ENCODE results near the gene YWHAQ.

Gene YWHAQ

DNA sequence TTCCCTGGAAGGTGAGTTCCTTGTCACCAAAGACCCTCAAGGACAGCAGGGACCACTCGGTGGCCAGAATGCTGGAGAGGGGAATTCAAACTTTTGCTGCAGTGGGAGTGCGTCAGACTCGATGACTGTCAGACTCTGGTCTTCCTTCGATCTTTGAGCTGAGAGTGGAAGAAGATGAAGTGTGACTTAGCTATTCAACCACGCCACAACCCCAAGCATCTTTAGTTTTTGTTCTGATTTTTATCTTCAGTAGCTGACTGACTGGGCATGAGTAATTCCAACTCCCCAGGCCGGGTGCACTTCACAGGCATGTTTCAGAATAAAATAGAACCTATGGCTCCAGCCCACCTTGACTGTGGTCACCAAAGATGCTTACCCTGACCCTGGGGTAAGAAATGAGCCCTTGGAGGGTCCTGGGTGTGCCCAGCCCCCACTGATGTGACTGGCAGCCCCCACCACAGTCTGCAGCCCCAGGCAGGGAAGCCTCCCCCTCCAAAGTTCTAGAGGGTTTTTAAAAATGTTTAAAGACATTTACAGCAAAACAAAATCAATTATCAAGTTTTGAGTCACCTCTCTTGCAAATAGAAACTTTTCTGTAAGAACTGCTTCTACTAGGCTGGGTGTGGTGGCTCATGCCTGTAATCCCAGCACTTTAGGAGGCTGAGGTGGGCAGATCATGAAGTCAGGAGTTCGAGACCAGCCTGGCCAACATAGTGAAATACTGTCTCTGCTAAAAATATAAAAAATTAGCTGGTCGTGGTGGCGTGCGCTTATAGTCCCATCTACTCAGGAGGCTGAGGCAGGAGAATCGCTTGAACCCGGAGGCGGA is 24.9 kb upstream of the YWHAQ start:
- no peak for TF ChIP-seq ZFX (IDR thresholded peaks at IDR 0.05)
- TF ChIP-seq, protein P1, sequence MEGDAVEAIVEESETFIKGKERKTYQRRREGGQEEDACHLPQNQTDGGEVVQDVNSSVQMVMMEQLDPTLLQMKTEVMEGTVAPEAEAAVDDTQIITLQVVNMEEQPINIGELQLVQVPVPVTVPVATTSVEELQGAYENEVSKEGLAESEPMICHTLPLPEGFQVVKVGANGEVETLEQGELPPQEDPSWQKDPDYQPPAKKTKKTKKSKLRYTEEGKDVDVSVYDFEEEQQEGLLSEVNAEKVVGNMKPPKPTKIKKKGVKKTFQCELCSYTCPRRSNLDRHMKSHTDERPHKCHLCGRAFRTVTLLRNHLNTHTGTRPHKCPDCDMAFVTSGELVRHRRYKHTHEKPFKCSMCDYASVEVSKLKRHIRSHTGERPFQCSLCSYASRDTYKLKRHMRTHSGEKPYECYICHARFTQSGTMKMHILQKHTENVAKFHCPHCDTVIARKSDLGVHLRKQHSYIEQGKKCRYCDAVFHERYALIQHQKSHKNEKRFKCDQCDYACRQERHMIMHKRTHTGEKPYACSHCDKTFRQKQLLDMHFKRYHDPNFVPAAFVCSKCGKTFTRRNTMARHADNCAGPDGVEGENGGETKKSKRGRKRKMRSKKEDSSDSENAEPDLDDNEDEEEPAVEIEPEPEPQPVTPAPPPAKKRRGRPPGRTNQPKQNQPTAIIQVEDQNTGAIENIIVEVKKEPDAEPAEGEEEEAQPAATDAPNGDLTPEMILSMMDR (conservative IDR thresholded peaks at IDR 0.05): no peak
- H3K27ac ChIP-seq: no peak overlapping the region

DNA sequence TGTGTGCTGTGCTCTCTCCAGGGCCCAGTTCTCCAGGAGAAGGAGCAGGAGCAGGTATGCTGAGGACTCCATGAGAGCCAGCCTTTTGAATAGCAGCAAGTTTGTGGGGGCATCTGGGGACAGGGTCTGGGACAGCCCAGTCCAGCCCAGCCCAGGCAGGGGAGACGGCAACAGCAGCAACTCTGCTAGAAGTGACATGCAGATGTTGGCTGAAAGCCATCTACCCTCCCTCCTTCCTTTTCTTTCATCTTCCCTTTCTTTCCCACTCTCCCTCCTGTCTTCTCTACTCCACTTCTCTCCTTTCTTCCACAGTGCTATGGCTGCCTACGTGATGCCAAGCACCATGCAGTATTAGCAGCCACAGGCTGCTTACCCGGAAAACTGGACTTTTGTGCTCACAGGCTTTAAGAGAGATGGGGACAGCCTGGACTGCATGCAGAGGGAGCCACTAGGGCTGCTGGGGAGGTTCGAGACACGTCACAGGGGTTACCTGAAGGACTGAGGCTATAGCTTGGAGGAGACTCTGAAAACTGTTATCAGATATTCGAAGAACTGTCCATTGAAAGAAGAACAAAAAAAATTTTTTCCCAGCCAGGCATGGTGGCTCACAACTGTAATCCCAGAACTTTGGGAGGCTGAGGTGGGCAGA is 23.8 kb upstream of the YWHAQ start:
- TF ChIP-seq ZFX (IDR thresholded peaks at IDR 0.05): no peak
- TF ChIP-seq, protein P1 (conservative IDR thresholded peaks at IDR 0.05): no peak
- no peak overlapping the region for H3K27ac ChIP-seq

DNA sequence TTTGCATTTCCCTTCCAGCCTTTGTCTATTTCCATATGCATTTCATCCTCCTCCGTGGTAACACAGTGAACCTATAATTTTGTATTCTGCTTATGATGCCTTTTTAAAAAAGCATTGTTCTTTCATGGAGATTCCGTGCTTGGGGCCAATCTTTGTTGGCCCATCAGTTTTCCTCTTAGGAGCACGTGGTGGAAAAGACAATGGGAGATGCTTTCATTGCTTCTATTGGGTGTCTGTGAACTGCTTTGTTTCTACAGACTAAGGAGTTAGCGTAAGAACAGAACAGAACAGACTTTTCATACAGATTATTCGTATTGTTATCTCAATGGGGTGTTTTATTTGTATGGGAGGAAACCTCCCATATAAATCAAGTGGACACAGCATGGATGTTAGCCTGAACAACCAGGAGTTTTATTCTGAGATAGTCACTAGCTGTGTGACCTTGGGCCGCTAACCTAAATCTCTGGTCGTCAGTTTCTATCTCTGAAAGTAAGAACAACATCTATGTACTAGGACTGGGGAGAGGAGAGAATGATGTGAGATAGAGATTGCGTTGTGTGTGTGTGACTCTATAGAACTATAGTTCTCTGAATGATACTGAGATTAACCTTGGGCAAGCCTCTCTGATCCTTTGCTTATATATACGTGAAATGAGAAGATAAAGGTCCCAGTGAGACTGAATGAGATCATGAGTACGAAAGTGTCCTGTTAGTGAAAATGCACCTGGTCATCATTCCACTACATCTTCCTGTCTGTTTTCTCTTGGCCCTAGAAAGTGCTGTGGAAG is 22.9 kb upstream of the YWHAQ start:
- H3K27ac ChIP-seq: no peak overlapping the region
- TF ChIP-seq, protein P1 (conservative IDR thresholded peaks at IDR 0.05): no peak
- TF ChIP-seq ZFX (IDR thresholded peaks at IDR 0.05): no peak

DNA sequence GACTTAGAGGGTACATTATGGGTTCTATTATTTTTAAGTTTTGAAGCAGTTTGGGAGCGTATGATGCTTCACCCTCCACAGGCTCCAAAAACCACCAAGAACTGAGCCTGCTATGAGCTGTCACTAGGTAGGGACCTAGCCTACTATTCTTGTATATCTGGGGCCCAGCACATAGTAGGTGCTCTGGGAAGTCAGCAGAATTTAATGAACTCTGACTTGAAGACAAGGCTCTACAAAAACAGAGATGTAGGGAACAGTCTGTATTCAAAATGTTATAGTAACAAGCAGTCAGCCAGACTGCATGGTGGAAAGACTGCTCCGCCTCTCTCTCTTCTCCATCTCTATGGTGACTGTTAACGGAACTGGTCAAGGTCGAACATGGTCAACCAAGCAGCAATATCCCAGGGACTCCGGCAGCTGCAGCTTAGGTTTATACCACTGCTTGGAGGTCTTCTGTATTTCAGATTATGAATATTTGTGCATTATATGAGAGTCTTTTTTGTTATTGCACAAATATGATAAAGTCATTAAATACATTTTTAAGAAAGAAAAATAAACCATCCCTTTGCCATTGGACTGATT is 22.2 kb upstream of the YWHAQ start:
- H3K27ac ChIP-seq: no peak overlapping the region
- TF ChIP-seq, protein P1 (conservative IDR thresholded peaks at IDR 0.05): no peak

DNA sequence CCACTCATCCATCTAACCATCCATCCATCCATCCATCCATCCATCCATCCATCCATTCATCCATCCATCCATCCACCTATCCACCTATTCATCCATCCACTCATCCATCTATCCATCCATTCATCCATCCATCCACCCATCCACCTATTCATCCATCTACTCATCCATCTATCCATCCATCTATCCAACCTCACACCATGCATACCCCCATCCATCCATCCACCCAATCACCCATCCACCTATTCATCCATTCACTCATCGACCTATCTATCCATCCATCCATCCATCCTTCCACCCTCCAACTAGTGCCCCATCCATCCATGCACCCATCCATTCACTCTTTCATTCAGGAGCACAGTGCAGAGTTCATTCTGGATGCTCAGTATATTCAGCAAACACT is 21.5 kb upstream of the YWHAQ start:
- no peak overlapping the region for H3K27ac ChIP-seq
- no peak for TF ChIP-seq ZFX (IDR thresholded peaks at IDR 0.05)

DNA sequence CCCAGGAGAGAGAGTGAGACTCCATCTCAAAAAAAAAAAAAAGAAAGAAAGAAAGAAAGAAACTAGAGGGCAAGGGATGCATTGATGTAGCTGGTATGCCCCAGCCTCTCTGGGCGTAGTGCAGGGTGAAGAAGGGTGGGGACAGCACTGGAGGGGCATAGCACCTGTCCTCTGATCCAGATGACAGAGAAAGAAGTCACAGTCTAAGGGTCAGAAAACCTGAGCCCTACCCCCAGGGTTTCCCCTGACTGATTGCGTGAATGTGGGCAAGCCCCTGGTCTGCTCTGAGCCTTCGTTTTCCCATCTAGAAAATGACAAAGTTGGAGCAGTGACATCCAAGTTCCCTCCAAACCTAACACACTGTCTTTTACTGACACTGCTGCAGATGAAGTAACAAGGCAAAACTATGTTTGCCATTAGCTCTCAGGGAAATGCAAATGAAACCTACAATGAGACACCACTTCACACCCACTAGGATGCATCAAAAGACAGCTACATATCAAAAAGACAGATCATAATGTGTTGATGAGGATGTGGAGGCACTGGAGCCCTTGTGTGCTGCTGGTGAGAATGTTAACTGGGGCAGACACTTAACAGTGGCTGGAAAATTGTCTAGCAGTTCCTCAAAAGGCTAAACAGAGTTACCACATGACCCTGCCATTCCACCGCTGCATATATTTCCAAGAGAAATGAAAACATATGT is 19.5 kb upstream of the YWHAQ start:
- no peak overlapping the region for H3K27ac ChIP-seq

More for the DNA sequence above, 19.5 kb upstream of the YWHAQ start:
- TF ChIP-seq, protein P1 (conservative IDR thresholded peaks at IDR 0.05): no peak
- no peak for TF ChIP-seq ZFX (IDR thresholded peaks at IDR 0.05)

Measured in C4-2B (cell line).